DOHH2 (cell line): ENCODE data around the gene RNF144A.

ENCODE experiments used
- H3F3A ChIP-seq: fragments of 200-600 bp; sonication (generic), shearing (Covaris generic); 2 replicates; pipeline ENCODE4 v1.6.0; 2016; ENCODE audit warnings: antibody characterized with exemption, mild to moderate bottlenecking; ENCODE audit not compliant: control insufficient read depth, insufficient read depth
- H3K27ac ChIP-seq: fragments of 200-600 bp; sonication (generic); 2 replicates; pipeline ENCODE4 v1.5.1; 2014; ENCODE audit warnings: low read depth, mild to moderate bottlenecking, low read length, moderate library complexity
- H3K27me3 ChIP-seq: fragments of 200-600 bp; sonication (generic); 2 replicates; pipeline ENCODE4 v1.6.1; 2014; ENCODE audit warnings: mild to moderate bottlenecking, low read length, mixed read lengths; ENCODE audit not compliant: control insufficient read depth
- H3K36me3 ChIP-seq: fragments of 200-600 bp; sonication (generic); 2 replicates; pipeline ENCODE4 v1.6.1; 2014; ENCODE audit warnings: mild to moderate bottlenecking, low read length, moderate library complexity, mixed read lengths; ENCODE audit not compliant: control insufficient read depth
- H3K4me1 ChIP-seq: fragments of 200-600 bp; sonication (generic); 2 replicates; pipeline ENCODE4 v1.6.1; 2014; ENCODE audit warnings: mild to moderate bottlenecking, low read length, mixed read lengths; ENCODE audit not compliant: control insufficient read depth
- H3K4me2 ChIP-seq: fragments of 200-600 bp; sonication (generic); 2 replicates; pipeline ENCODE4 v1.6.0; 2014; ENCODE audit warnings: mild to moderate bottlenecking, low read length, moderate library complexity
- H3K4me3 ChIP-seq: fragments of 200-600 bp; sonication (generic); 2 replicates; pipeline ENCODE4 v1.5.1; 2014; ENCODE audit warnings: mild to moderate bottlenecking, low read length, mixed read lengths
- H3K79me2 ChIP-seq: fragments of 200-600 bp; sonication (generic); 2 replicates; pipeline ENCODE4 v1.6.1; 2014; ENCODE audit warnings: mild to moderate bottlenecking, low read length, mixed read lengths; ENCODE audit not compliant: control insufficient read depth
- H3K9me2 ChIP-seq: fragments of 200-600 bp; sonication (generic); replicated peaks from 2 replicates; pipeline ENCODE4 v1.6.1; 2014; ENCODE audit warnings: mild to moderate bottlenecking, low read length, mixed read lengths; ENCODE audit not compliant: control insufficient read depth
- H3K9me3 ChIP-seq: fragments of 200-600 bp; sonication (generic); 2 replicates; pipeline ENCODE4 v1.6.1; 2014; ENCODE audit warnings: antibody characterized with exemption, low read length, mixed read lengths; ENCODE audit not compliant: control insufficient read depth, insufficient read depth
- H4K20me1 ChIP-seq: fragments of 200-600 bp; sonication (generic); 2 replicates; pipeline ENCODE4 v1.6.0; 2014; ENCODE audit warnings: low read depth, mild to moderate bottlenecking, antibody characterized with exemption, low read length, moderate library complexity; ENCODE audit not compliant: control insufficient read depth, insufficient read depth
- EZH2phosphoT487 ChIP-seq: fragments of 200-600 bp; sonication (generic); IDR thresholded peaks from 2 replicates; pipeline ENCODE4 v1.6.1; 2017; ENCODE audit warnings: borderline replicate concordance, mild to moderate bottlenecking, antibody characterized with exemption, low read length, moderate library complexity, mixed read lengths
- TF ChIP-seq, protein P1 (sequence below): fragments of 200-600 bp; sonication (generic); IDR thresholded peaks from one replicate; pipeline ENCODE4 v1.5.1; 2014; ENCODE audit warnings: antibody characterized with exemption, mild to moderate bottlenecking, low read depth, low read length; ENCODE audit not compliant: poor library complexity, severe bottlenecking

Gene RNF144A

DNA sequence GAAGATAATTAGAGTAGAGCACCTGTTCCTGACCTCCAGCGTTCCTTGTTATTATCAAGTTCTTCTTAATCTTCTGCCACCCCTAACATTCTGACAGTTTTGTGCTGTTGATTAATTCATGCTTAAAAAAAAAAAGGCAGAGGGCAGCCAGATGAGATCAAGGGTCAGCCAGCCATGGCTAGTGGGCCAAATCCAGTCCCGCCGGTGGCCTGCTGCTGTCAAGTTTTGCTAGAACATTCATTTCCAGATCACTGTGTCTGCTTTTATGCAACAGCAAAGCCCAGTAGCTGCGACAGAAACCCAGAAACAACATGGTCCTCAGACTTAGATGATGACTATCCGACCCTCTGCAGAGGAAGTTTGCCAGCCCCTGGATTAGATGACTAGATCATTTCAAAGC, 101.6 kb downstream of the RNF144A start:
- Histone ChIP-seq H3K9me3 (no peaks in the 10 kb centered on the region), H3K9me2 (no peaks in the 10 kb centered on the region), H3K4me1 (no peaks in the 10 kb centered on the region), H3F3A (no peaks in the 10 kb centered on the region), H3K4me3 (no peak overlapping the region), H3K27ac (no peak overlapping the region), H3K27me3 (peaks cover 5% of the 10 kb centered on the region; the same call in 1 of the 2 replicates), H4K20me1 (no peaks in the 10 kb centered on the region), H3K36me3 (no peaks in the 10 kb centered on the region), H3K4me2 (no peak overlapping the region), H3K79me2 (no peaks in the 10 kb centered on the region)
- no peak for TF ChIP-seq EZH2phosphoT487
- TF ChIP-seq, protein P1, sequence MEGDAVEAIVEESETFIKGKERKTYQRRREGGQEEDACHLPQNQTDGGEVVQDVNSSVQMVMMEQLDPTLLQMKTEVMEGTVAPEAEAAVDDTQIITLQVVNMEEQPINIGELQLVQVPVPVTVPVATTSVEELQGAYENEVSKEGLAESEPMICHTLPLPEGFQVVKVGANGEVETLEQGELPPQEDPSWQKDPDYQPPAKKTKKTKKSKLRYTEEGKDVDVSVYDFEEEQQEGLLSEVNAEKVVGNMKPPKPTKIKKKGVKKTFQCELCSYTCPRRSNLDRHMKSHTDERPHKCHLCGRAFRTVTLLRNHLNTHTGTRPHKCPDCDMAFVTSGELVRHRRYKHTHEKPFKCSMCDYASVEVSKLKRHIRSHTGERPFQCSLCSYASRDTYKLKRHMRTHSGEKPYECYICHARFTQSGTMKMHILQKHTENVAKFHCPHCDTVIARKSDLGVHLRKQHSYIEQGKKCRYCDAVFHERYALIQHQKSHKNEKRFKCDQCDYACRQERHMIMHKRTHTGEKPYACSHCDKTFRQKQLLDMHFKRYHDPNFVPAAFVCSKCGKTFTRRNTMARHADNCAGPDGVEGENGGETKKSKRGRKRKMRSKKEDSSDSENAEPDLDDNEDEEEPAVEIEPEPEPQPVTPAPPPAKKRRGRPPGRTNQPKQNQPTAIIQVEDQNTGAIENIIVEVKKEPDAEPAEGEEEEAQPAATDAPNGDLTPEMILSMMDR, result no peak

DNA sequence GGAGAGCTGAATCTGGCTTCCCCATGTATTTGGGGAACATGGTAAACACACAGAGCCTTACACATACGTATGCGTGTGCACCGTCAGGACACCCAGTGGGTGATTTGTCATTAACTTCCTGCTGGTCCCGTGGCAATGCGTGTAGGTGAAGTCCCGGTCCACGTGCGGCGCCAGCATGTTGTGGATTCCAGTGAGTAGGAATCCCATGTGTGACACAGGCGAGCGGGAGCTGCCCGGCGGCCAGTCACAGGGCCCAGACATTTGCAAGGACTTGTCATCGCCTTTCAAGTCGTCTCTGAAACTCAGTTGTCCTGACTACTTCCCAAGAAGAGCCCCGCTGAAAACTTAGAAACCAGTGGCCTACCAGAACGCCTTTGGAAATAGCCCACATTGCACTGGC, 102.0 kb downstream of the RNF144A start:
- no peaks in the 10 kb centered on the region for H3F3A ChIP-seq
- no peaks in the 10 kb centered on the region for H3K36me3 ChIP-seq
- no peaks in the 10 kb centered on the region for H3K4me1 ChIP-seq
- H3K9me2 ChIP-seq, result no peaks in the 10 kb centered on the region
- H3K27ac ChIP-seq, result no peak overlapping the region
- H3K79me2 ChIP-seq, result no peaks in the 10 kb centered on the region
- no peak overlapping the region for H3K4me2 ChIP-seq
- no peaks in the 10 kb centered on the region for H3K9me3 ChIP-seq
- H4K20me1 ChIP-seq, result no peaks in the 10 kb centered on the region
- H3K27me3 ChIP-seq, result 0 out of 2 replicates have a peak, but pooled peaks cover under 1% of the 10 kb centered on the region
- TF ChIP-seq EZH2phosphoT487, result no peak
- TF ChIP-seq, protein P1, result no peak
- no peak overlapping the region for H3K4me3 ChIP-seq

DNA sequence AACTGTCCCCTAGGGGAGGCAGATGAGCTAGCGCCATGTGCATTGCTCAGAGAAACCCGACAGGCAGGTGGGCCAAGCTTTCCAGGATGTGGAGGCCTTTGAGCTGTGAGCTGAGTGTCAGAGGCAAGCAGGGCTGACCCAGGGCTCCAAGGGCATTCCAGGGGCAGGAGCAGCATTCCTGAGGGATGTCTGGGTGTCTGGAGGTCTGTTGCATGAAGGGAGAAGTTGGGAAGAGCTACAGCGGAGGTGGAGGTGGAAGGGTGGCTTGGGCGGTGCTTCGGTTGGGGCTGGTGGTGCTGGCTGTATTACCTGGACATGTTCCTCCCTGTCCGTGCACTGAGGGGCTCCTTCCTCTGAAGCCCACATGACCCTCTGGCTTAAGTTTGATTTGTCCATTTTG, 102.8 kb downstream of the RNF144A start:
- Histone ChIP-seq H3K4me2 (no peak overlapping the region), H3K4me1 (no peaks in the 10 kb centered on the region), H3K79me2 (no peaks in the 10 kb centered on the region), H3F3A (no peaks in the 10 kb centered on the region), H4K20me1 (no peaks in the 10 kb centered on the region), H3K27ac (no peak overlapping the region), H3K9me3 (no peaks in the 10 kb centered on the region), H3K27me3 (no peaks in the 10 kb centered on the region), H3K36me3 (no peaks in the 10 kb centered on the region), H3K4me3 (no peak overlapping the region), H3K9me2 (no peaks in the 10 kb centered on the region)
- TF ChIP-seq, protein P1, result no peak
- TF ChIP-seq EZH2phosphoT487, result no peak

DNA sequence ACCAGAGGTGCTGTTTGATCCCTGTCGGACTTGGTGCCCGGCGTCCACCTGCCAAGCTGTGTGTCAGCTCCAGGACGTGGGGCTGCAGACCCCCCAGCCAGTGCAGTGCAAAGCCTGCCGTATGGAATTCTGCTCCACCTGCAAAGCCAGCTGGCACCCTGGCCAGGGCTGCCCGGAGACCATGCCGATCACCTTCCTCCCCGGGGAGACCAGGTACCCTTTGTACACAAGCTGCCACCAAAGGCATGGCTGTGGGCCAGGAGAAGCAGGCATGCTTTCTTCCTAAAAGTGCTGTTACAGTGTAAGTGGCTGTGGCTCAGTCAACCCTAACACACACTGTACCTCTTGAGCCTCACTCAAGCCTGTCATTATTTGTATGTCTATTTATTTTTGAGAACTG, 103.3 kb downstream of the RNF144A start:
- H4K20me1 ChIP-seq, result no peaks in the 10 kb centered on the region
- H3K9me2 ChIP-seq, result no peaks in the 10 kb centered on the region
- no peaks in the 10 kb centered on the region for H3K27me3 ChIP-seq
- H3K4me1 ChIP-seq, result no peaks in the 10 kb centered on the region
- no peaks in the 10 kb centered on the region for H3F3A ChIP-seq
- no peaks in the 10 kb centered on the region for H3K36me3 ChIP-seq
- no peak for TF ChIP-seq EZH2phosphoT487
- TF ChIP-seq, protein P1, result no peak
- no peak overlapping the region for H3K4me3 ChIP-seq
- H3K4me2 ChIP-seq, result no peak overlapping the region
- H3K79me2 ChIP-seq, result no peaks in the 10 kb centered on the region
- H3K9me3 ChIP-seq, result no peaks in the 10 kb centered on the region
- H3K27ac ChIP-seq, result no peak overlapping the region
